Skin epidermis (tissue), 12 donors: Measurements from ENCODE around the gene TDRD9.

Source experiments
- H3K27ac ChIP-seq, 21 experiments: fragments of 200-600 bp; sonication (generic) in 11 of 21; one replicate each; pipeline ENCODE4 v1.5.0; 2020; ENCODE audit warnings: mild to moderate bottlenecking in 3 of 21, inconsistent platforms in 2 of 21, moderate library complexity in 2 of 21
- H3K4me3 ChIP-seq, 7 experiments: fragments of 200-600 bp; sonication (generic) in 2 of 7; one replicate each; pipeline ENCODE4 v1.5.0; 2020; ENCODE audit warnings: inconsistent platforms in 2 of 7, mild to moderate bottlenecking in 2 of 7, moderate library complexity in 1 of 7

Gene TDRD9

GRCh38 chr14:104044016-104044415 lies 115.8 kb downstream of the TDRD9 start:
- Histone ChIP-seq H3K4me3 (no peak overlapping the region), H3K27ac (no peak overlapping the region)

DNA sequence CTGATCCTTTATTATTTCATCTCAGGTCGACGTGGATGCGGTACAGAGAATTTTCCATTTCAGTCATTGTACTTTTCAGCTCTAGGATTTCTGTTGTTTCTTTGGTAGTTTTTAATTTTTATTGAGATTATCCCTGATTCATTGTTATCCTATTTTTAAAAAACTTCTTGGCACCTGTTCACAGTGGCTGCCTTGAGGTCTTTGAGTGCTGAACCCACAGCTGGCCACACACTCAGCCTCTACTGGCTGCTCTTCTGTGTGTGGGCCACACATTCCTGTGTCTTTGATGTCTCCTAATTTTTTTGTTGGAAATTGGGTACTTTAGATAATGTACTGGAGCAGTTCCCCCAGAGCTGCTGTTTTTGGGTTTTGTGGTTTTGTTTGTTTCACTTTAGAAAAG lies 119.5 kb downstream of the TDRD9 start:
- H3K27ac ChIP-seq: no peak overlapping the region

DNA sequence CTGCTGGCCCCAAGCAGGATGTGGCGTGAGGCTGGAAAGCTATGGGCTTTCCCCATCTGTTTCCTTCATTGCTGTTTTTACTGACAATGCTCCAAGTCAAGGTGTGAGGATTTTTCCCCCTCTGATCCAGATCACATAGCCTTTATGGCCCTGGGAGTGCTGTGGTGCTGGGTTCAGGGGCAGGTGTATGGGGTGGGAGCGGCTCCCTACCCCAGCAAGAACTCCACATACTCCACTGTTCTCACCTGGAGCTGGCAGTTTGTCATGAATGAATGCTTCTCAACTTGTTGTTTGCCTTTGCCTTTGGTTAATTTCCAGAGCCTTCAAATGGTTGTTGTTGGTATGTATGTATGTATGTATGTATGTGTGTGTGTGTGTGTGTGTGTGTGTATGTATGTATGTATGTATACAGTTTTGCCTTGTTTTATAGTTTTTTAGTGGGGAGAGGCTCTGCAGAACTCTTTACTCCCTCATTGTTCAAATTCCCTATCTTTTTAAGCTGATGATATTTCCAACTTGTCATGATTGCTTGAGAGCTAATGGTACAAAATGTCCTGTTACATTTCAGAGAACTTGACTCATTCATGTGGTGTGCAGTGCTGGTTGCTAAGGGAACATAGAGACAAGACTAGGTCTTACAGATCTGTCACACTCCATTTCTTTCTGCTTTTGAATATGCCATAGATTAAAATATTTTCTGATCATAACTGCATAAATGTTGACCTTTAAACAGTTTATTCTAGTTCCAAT lies 120.7 kb downstream of the TDRD9 start:
- H3K27ac ChIP-seq: no peak overlapping the region

More for the DNA sequence above, 119.5 kb downstream of the TDRD9 start:
- H3K4me3 ChIP-seq: no peak overlapping the region

GRCh38 chr14:104049576-104050240 lies 121.5 kb downstream of the TDRD9 start:
- H3K4me3 ChIP-seq: no peak overlapping the region
- no peak overlapping the region for H3K27ac ChIP-seq

More for the DNA sequence above, 120.7 kb downstream of the TDRD9 start:
- no peak overlapping the region for H3K4me3 ChIP-seq

GRCh38 chr14:104051092-104051813 lies 123.0 kb downstream of the TDRD9 start:
- no peak overlapping the region for H3K27ac ChIP-seq
- no peak overlapping the region for H3K4me3 ChIP-seq

- no peak overlapping the region for H3K4me3 ChIP-seq
- H3K27ac ChIP-seq: no peak overlapping the region
Observed at GRCh38 chr14:104054222-104054905, 126.1 kb downstream of the TDRD9 start.

GRCh38 chr14:104062281-104062680 lies 134.0 kb downstream of the TDRD9 start:
- Histone ChIP-seq H3K27ac (no peak overlapping the region), H3K4me3 (no peak overlapping the region)

DNA sequence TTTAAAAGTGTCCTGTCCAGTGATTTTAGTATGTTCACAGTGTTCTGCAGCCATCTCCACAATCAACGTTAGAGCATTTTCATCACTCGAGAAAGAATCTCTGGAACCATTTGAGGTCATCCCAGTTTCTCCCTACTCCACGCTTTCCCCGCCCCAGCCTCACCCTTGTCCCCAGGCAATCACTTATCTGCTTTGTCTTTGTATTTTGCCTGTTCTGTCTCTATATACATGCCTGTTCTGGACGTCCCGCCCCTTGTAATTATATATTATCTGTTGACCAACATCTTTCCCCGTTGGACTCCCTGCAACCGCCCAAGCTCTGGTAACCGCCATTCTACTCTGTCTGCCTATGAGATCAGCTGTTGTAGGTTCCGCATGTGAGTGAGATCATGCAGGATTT lies 135.7 kb downstream of the TDRD9 start:
- Histone ChIP-seq H3K27ac (no peak overlapping the region), H3K4me3 (no peak overlapping the region)

GRCh38 chr14:104066279-104066678 lies 138.0 kb downstream of the TDRD9 start:
- H3K27ac ChIP-seq: no peak overlapping the region
- no peak overlapping the region for H3K4me3 ChIP-seq

DNA sequence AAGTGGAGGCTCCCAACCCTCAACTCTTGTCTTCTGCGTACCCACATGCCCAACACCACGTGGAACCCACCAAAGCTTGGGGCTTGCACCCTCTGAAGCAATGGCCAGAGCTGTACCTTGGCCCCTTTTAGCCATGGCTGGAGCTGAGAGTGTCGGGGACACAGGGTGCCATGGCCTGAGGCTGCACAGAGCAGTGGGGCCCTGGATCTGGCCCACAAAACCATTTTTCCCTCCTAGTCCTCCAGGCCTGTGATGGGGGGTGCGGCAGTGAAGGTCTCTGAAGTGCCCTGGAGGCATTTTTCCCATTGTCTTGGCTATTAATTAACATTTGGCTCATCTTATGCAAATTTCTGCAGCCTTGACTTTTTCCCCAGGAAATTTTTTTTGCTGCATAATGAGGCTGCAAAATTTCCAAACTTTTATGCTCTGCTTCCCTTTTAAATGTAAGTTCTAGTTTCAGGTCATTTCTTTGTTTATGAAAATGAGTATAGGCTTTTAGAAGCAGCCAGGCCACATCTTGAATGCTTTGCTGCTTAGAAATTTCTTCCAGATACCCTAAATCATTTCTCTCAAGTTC lies 138.6 kb downstream of the TDRD9 start:
- H3K4me3 ChIP-seq: no peak overlapping the region
- no peak overlapping the region for H3K27ac ChIP-seq

GRCh38 chr14:104069541-104069940 lies 141.3 kb downstream of the TDRD9 start:
- H3K27ac ChIP-seq: no peak overlapping the region
- H3K4me3 ChIP-seq: no peak overlapping the region

DNA sequence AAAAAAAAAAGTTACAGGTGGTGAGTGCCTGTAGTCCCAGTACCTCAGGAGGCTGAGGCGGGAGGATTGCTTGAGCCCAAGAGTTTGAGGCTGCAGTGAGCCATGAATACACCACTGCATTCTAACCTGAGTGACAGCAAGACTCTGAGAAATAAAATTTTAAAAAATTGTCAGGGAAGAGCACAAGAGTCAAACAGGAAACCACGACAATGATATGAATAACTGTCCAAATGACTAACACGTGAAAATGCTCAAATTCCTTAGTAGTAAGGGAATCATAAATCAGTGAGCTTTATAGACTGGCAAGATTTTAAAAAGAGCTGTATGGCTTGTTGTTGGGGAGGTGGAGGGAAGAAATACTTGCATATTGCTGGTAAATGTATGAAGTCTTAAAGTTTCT lies 144.3 kb downstream of the TDRD9 start:
- Histone ChIP-seq H3K27ac (no peak overlapping the region), H3K4me3 (no peak overlapping the region)

- Histone ChIP-seq H3K4me3 (no peak overlapping the region), H3K27ac (no peak overlapping the region)
Observed at GRCh38 chr14:104073764-104074163, 145.5 kb downstream of the TDRD9 start.

DNA sequence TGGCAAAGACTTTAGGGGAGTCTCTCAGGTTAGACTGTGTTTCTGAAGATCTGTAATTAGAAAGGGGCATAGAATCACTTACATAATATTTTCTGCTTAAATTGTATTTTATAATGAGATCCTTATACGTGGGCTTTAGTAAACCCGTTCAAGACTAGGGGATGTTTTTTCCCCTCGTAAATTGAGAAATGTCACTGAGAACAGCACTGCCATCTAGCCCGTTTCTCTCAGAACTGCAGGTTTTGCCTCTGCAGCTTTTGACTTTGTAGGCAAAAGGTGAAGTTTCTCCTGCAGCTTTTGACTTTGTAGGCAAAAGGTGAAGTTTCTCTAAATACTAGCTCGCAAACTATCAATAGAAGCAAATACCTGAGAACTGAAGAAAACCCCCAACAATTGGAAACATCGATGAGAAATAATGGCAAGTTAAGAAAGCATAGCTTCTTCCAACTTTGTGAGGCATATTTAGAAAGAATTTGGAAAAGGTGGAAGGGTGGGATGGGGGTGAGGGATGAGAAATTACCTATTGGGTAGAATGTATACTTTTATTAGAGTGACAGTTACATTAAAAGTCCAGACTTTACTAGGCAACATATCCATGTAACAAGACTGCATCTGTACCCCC lies 147.4 kb downstream of the TDRD9 start:
- Histone ChIP-seq H3K27ac (no peak overlapping the region), H3K4me3 (no peak overlapping the region)

DNA sequence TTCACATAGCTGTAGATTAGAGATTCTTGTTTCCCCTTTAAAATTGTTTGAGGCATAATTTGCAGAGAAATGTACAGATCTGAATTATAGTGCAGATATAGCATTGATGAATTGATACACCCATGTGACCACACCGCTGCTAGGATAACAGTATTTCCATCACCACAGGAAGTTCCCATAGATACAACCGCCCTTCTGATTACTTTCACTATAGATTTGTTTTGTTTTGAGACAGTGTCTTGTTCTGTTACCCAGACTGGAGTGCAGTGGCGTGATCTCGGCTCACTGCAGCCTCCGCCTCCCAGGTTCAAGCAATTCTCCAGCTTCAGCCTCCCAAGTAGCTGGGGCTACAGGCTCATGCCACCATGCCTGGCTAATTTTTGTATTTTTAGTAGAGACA lies 148.5 kb downstream of the TDRD9 start:
- Histone ChIP-seq H3K27ac (no peak overlapping the region), H3K4me3 (no peak overlapping the region)

DNA sequence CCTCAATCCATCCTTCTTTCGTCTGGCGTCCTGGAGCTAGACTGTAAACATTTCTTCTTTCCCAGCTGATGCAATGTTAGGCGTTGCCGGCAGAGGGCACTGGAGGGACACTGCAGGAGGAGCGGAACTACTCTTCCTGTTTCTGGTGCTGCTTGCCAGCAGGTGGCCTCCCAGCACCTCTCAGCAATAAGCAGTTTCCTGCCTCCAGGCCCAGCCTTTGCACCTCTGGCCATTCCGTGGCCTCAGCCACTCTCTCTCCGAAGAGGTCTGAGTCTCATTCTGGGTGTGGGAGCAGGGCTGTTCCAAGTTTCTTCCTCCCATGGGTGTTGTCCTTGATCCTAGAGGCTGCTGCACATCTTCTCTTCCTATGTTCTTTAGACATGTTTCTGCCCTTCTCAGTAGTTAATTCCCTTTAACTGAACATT lies 149.8 kb downstream of the TDRD9 start:
- no peak overlapping the region for H3K4me3 ChIP-seq
- H3K27ac ChIP-seq: no peak overlapping the region

DNA sequence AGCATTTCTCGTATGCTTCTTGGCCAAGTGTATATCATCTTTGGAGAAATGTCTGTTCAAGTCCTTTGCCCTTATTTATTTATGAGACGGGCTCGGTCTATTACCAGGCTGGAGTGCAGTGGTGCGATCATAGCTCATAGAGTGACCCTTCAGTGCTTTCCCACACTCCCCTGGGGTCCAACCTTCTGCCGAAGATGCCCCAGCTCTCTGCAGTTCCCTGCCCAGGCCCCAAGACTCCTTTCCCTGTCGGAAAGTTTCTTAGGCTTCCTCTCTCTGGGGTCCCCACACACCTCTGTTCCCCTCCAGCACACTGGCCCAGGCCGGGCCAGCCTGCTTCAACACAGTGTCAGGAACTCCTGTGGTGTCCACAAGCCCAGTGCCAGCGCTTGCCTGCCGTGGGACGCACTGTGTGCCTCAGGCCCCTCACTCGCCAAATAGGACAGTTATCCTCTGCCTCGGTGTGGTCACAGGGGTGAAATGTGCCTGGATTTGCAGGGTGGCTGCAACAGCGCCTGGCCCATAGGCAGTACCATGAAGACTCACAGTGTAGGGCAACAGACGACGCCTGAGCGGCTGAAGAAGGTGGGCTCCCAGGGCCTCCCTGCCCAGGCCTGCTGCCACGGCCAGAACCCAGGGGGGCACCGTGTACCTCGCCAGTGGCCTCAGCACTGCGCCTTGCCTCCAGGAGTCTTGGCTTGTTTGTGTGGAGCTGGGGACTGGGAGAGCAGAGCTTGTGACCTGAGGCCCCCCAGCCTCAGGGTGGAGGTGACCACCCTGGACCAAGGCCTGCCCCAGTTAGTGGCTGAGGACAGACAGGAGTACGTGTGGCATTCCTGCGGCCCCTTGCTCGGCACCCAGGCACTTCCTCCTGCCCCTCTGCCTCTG lies 152.4 kb downstream of the TDRD9 start:
- no peak overlapping the region for H3K27ac ChIP-seq
- no peak overlapping the region for H3K4me3 ChIP-seq

DNA sequence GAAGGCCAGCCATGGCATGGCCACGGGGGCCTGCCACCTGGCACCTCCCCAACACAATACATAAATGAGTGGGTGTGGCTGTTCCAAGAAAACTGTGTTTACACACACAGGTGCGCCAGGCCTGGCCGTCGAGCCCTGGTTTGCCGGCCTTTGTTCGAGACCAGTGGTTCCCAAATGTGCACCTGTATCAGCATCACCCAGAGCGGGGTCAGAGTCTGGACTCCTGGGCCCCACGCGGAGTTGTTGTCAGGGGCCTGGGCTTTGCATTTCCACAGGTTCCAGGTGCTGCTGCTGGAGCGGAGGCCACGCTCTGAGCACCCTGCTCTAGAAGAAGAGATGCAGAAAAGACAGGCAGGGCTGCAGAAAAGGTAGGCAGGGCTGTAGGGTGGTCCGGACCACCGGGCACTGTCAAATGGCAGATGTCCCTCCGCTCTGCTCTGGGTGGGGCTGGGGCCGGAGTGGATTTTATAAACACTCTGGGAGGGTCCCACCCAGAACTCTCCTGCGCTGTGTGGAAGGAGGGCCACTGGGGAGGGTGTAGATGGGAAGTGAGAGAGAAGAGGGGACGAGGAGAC lies 153.1 kb downstream of the TDRD9 start:
- Histone ChIP-seq H3K27ac (no peak overlapping the region), H3K4me3 (no peak overlapping the region)
